ENCODE measurements around the gene C2.

GRCh38 chr6:31886541-31886991, 41.0 kb upstream of the C2 start:
- TF ChIP-seq EZH2 (IDR thresholded peaks at IDR 0.05; ENCODE audit: borderline replicate concordance, insufficient read depth, low read depth, low read length, poor library complexity, severe bottlenecking) (no peak), CTCF (IDR thresholded peaks at IDR 0.05) (no peak)

Data from B cell (primary cell).